PC-9 (cell line): ENCODE data around the gene PKNOX2.

Experiments
- CTCF ChIP-seq: fragments of 200-600 bp; sonication (generic); conservative IDR thresholded peaks from 2 replicates; pipeline ENCODE4 v1.6.1; 2017; ENCODE audit warnings: mixed run types, antibody characterized with exemption, mild to moderate bottlenecking, moderate library complexity
- EZH2 ChIP-seq: fragments of 200-600 bp; sonication (generic); IDR thresholded peaks from 2 replicates; pipeline ENCODE4 v1.8.0; 2017; ENCODE audit warnings: antibody characterized with exemption, low read depth

GRCh38 chr11:125308246-125308645, 143.7 kb downstream of the PKNOX2 start:
- TF ChIP-seq CTCF (no peak), EZH2 (no peak)
